ENCODE measurements around the gene FLT3.
"Not testable (repeated sequence)": the region's sequence is repeated elsewhere in the genome, so short reads cannot be mapped to it uniquely, and the experiment has no call there.

DNA sequence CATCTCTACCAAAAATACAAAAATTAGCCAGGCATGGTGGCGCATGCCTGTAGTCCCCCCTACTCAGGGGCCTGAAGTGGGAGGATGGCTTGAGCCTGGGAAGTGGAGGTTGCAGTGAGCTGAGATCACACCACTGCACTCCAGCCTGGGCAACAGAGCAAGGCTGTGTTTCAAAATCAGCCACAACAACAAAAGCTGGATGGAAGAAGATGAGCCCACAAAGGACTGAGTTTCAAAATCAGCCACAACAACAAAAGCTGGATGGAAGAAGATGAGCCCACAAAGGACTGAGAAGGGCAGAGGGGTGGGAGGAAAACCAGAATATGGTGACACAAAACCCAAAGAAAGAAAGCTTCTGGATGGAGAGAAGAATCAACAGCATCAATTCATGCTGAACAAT lies 67.9 kb downstream of the FLT3 start:
- not testable (repeated sequence) for TF ChIP-seq CTCF, POLR2A, EP300 (IDR thresholded peaks at IDR 0.05)
